ENCODE measurements around the gene PCP2. TPM values are rescaled to one million over a fixed set of nuclear protein-coding genes. Genes with fewer than 3 reads are reported as not detected.
A peak's percentile ranks its signal among the peaks of the same experiment; 100 is the strongest.

The PCP2 gene
- total and polyA plus RNA-seq, 2 donors (not counting 1 experiment from before 2014, with no cell fraction given): 6.5 to 9.3 TPM

DNA sequence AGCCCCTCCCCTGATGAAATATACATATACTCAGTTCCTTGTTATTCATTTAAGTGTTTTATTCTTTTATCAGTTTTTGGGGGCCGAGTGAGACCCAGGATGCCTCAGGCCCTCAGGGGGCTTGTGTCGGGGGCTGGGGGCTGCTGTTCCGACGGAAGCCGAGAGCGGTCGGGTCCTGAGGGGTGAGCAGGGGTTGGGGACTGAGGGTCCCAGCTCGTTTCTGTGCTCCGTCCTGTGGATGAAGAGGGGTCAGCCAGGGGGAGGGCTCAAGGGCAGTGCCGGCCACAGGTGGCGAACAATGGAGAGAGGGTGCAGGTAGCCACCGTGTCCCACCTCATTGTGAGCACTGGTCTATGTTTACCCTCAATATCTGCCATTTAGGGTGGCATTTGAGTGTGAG lies 1.9 kb downstream of the PCP2 start:
- H3K4me2 ChIP-seq (replicated peaks; ENCODE audit: low read depth, low read length, poor library complexity, severe bottlenecking): no peak overlapping the region
- DNase-seq (no peak), ATAC-seq (ENCODE audit: low read depth) (no peak)
- peaks cover 88% of the 10 kb centered on the region for H3K79me2 ChIP-seq (ENCODE audit: control insufficient read depth, insufficient read depth, low read length)
- Mint-ChIP-seq H3K27me3 (no peaks in the 10 kb centered on the region), H3K27ac (peak overlapping the region; percentile 41), H3K4me3 (peak overlapping the region; percentile 23), H3K4me1 (peaks cover 57% of the 10 kb centered on the region), H3K9me3 (ENCODE audit: insufficient read depth) (no peaks in the 10 kb centered on the region)
- peaks cover 26 to 40% of the 10 kb centered on the region in 2 donors for H3K4me1 ChIP-seq (ENCODE audit: control insufficient read depth in 2 of 2, insufficient read depth in 2 of 2, low read length in 2 of 2)
- H3K9me3 ChIP-seq (ENCODE audit: control extremely low read depth in 1 of 3, control insufficient read depth in 2 of 3, insufficient read depth in 1 of 3, low read length in 2 of 3): peaks cover 0 to 8% (median 0%) of the 10 kb centered on the region in 3 donors
- H3K27me3 ChIP-seq (replicated peaks in 1 of 4; ENCODE audit: control extremely low read depth in 1 of 4, control insufficient read depth in 3 of 4, insufficient read depth in 4 of 4, low read length in 3 of 4): no peaks in the 10 kb centered on the region
- peaks cover 0 to 23% of the 10 kb centered on the region in 2 experiments for H3K36me3 ChIP-seq (replicated peaks in 1 of 2; ENCODE audit: control extremely low read depth in 1 of 2, control insufficient read depth in 1 of 2, extremely low read depth in 1 of 2, insufficient read depth in 2 of 2, low read length in 1 of 2)
- TF ChIP-seq, protein P1, sequence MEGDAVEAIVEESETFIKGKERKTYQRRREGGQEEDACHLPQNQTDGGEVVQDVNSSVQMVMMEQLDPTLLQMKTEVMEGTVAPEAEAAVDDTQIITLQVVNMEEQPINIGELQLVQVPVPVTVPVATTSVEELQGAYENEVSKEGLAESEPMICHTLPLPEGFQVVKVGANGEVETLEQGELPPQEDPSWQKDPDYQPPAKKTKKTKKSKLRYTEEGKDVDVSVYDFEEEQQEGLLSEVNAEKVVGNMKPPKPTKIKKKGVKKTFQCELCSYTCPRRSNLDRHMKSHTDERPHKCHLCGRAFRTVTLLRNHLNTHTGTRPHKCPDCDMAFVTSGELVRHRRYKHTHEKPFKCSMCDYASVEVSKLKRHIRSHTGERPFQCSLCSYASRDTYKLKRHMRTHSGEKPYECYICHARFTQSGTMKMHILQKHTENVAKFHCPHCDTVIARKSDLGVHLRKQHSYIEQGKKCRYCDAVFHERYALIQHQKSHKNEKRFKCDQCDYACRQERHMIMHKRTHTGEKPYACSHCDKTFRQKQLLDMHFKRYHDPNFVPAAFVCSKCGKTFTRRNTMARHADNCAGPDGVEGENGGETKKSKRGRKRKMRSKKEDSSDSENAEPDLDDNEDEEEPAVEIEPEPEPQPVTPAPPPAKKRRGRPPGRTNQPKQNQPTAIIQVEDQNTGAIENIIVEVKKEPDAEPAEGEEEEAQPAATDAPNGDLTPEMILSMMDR (IDR thresholded peaks at IDR 0.05): no peak
- no peak for TF ChIP-seq EZH2 (IDR thresholded peaks at IDR 0.05; ENCODE audit: borderline replicate concordance, insufficient read depth, low read depth, low read length, poor library complexity, severe bottlenecking)
- intact Hi-C loops (cut with micrococcal nuclease): no loop called here
- CTCF ChIA-PET: no interaction called here
- no peak overlapping the region for H2AFZ ChIP-seq (ENCODE audit: insufficient read depth, low read depth, low read length, poor library complexity, severe bottlenecking)
- H3K27ac ChIP-seq (ENCODE audit: low read length in 2 of 2): no peak overlapping the region
- H4K20me1 ChIP-seq (ENCODE audit: control insufficient read depth, insufficient read depth, low read length, poor library complexity, severe bottlenecking): peaks cover 21% of the 10 kb centered on the region
- POLR2A ChIA-PET: no interaction called here
- WGBS (ENCODE audit: insufficient coverage): 98% methylated on average over 7 of the region's 12 CpGs
- no peak overlapping the region for H3K4me3 ChIP-seq (ENCODE audit: control extremely low read depth in 1 of 5, extremely low read depth in 1 of 5, insufficient read depth in 1 of 5, low read depth in 2 of 5, low read length in 4 of 5)
- H3K9ac ChIP-seq (ENCODE audit: low read length): no peak overlapping the region

DNA sequence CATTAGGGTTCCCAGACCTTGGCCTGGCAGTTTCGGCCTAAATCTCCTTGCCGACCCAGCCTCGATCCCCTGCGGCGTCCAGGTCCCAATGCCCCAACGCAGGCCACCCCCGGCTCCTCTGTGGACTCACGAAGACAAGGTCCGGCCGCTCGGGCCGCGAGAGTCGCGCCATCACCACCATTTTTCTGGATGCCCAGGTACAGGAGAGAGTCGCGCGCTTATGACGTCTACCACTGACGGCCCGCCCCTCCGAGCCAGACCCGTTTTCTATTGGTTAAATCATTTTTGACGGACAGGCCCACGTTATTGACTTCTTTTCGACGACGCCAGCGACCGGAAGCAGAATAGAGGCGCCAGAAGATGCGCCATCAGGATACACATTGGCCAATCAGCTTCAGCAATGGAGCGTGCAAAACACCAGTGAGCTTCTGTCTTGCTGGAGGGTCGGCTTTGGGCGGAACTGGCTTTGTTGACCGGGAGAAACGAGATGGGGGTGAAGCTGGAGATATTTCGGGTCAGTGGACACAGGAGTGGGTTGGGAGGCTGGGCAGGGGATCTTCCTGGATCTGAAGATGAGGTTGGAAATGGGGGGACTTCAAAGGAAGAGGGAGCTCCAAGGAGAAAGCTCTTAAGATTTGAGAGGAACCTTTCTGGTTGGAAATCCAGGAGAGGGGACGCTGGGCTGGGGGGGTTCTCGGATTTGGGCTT lies 4.0 kb downstream of the PCP2 start, which contains the start of the genes PET100 and XAB2:
Gene PET100 (plus strand): TSS at position 447 of the 708 bp plus-strand sequence. CDS start 41 bp downstream, at position 488.
Gene XAB2 (minus strand): TSS at position 199 of the 708 bp plus-strand sequence. CDS start 18 bp downstream, at position 181.
- Histone ChIP-seq H2AFZ (ENCODE audit: insufficient read depth, low read depth, low read length, poor library complexity, severe bottlenecking) (peak within 1 kb of the TSS; percentile 87), H3K36me3 (replicated peaks in 1 of 2; ENCODE audit: control extremely low read depth in 1 of 2, control insufficient read depth in 1 of 2, extremely low read depth in 1 of 2, insufficient read depth in 2 of 2, low read length in 1 of 2) (peaks cover 0 to 42% of the 10 kb centered on the region in 2 experiments)
- peak within 1 kb of the TSS; percentile 92 for H3K4me3 Mint-ChIP-seq

More for the DNA sequence above, 4.0 kb downstream of the PCP2 start, which contains the start of the genes PET100 and XAB2:
- Histone ChIP-seq H4K20me1 (ENCODE audit: control insufficient read depth, insufficient read depth, low read length, poor library complexity, severe bottlenecking) (peaks cover 38% of the 10 kb centered on the region), H3K27ac (ENCODE audit: low read length in 2 of 2) (peak within 1 kb of the TSS; percentile 87 to 91), H3K4me3 (ENCODE audit: control extremely low read depth in 1 of 5, extremely low read depth in 1 of 5, insufficient read depth in 1 of 5, low read depth in 2 of 5, low read length in 4 of 5) (peak within 1 kb of the TSS; percentile 78 to 100 (median 99)), H3K9me3 (ENCODE audit: control extremely low read depth in 1 of 3, control insufficient read depth in 2 of 3, insufficient read depth in 1 of 3, low read length in 2 of 3) (peaks cover 0 to 3% (median 0%) of the 10 kb centered on the region in 3 donors), H3K27me3 (replicated peaks in 1 of 4; ENCODE audit: control extremely low read depth in 1 of 4, control insufficient read depth in 3 of 4, insufficient read depth in 4 of 4, low read length in 3 of 4) (no peaks in the 10 kb centered on the region), H3K79me2 (ENCODE audit: control insufficient read depth, insufficient read depth, low read length) (peaks cover 81% of the 10 kb centered on the region), H3K4me2 (replicated peaks; ENCODE audit: low read depth, low read length, poor library complexity, severe bottlenecking) (peak within 1 kb of the TSS; percentile 84), H3K4me1 (ENCODE audit: control insufficient read depth in 2 of 2, insufficient read depth in 2 of 2, low read length in 2 of 2) (peaks cover 19 to 31% of the 10 kb centered on the region in 2 donors), H3K9ac (ENCODE audit: low read length) (peak within 1 kb of the TSS; percentile 99)
- peak; percentile 99 for DNase-seq
- TF ChIP-seq, protein P1 (IDR thresholded peaks at IDR 0.05): no peak
- no peak for TF ChIP-seq EZH2 (IDR thresholded peaks at IDR 0.05; ENCODE audit: borderline replicate concordance, insufficient read depth, low read depth, low read length, poor library complexity, severe bottlenecking)
- Mint-ChIP-seq H3K4me1 (peaks cover 43% of the 10 kb centered on the region), H3K27me3 (no peaks in the 10 kb centered on the region), H3K27ac (peak within 1 kb of the TSS; percentile 95), H3K9me3 (ENCODE audit: insufficient read depth) (no peaks in the 10 kb centered on the region)
- ChIA-PET CTCF (interaction anchor here (1.0 to 1.6 kb wide), 5 partner anchors 23 to 315 kb away, joined by 4 to 10 read pairs (median 5); partner anchors contain the start of genes TIMM44 and TRAPPC5), POLR2A (interaction anchor here (0.6 to 1.2 kb wide), 6 partner anchors 12 to 859 kb away, joined by 3 to 7 read pairs (median 4); partner anchors contain the start of genes MCOLN1, TIMM44 and ZNF557)
- WGBS (ENCODE audit: insufficient coverage): under 1% methylated on average over 40 of the region's 40 CpGs
- peak; percentile 96 for ATAC-seq (ENCODE audit: low read depth)
- intact Hi-C loops (cut with micrococcal nuclease): loop anchor here (1.0 to 2.0 kb wide), 4 partner anchors 8 to 314 kb away; partner anchors contain the start of genes MCOLN1, PNPLA6, STXBP2 and TIMM44
